Endodermal cell (in vitro differentiated cells): ENCODE measurements around the gene CACHD1. TPM values are rescaled to one million over a fixed set of nuclear protein-coding genes. Genes with fewer than 3 reads are reported as not detected.

Experiments used
- DNase-seq: peaks from one replicate; pipeline ENCODE4 v3.0.0-alpha.2; 2017
- H3K27ac ChIP-seq: 2 replicates; pipeline ENCODE4 v1.5.1; 2013; ENCODE audit warnings: mild to moderate bottlenecking, low read depth, low read length, moderate library complexity
- H3K27me3 ChIP-seq: 2 replicates; pipeline ENCODE4 v1.6.1; 2013; ENCODE audit warnings: mild to moderate bottlenecking, low read length, moderate library complexity; ENCODE audit not compliant: insufficient read depth, control insufficient read depth, poor library complexity, severe bottlenecking
- H3K36me3 ChIP-seq: 2 replicates; pipeline ENCODE4 v1.7.0; 2013; ENCODE audit warnings: mild to moderate bottlenecking, low read length, moderate library complexity; ENCODE audit not compliant: control insufficient read depth, insufficient read depth
- H3K4me1 ChIP-seq: one replicate; pipeline ENCODE4 v1.7.0; 2013; ENCODE audit warnings: low read length; ENCODE audit not compliant: control insufficient read depth, insufficient read depth
- H3K4me3 ChIP-seq: 2 replicates; pipeline ENCODE4 v1.5.1; 2013; ENCODE audit warnings: mild to moderate bottlenecking, low read length, moderate library complexity
- H3K9ac ChIP-seq: 2 replicates; pipeline ENCODE4 v1.6.1; 2013; ENCODE audit warnings: mild to moderate bottlenecking, low read length, moderate library complexity; ENCODE audit not compliant: poor library complexity, severe bottlenecking; ENCODE audit errors: extremely low read depth
- H3K9me3 ChIP-seq: 2 replicates; pipeline ENCODE4 v1.6.1; 2013; ENCODE audit warnings: mild to moderate bottlenecking, low read length, moderate library complexity; ENCODE audit not compliant: control insufficient read depth
- H3K27ac Mint-ChIP-seq: 2 replicates; pipeline ENCODE4 v1.8.0; 2020; ENCODE audit warnings: mixed read lengths
- H3K27me3 Mint-ChIP-seq: 2 replicates; pipeline ENCODE4 v1.8.0; 2021; ENCODE audit warnings: mild to moderate bottlenecking, mixed read lengths; ENCODE audit not compliant: insufficient read depth
- H3K36me3 Mint-ChIP-seq: 2 replicates; pipeline ENCODE4 v1.8.0; 2020; ENCODE audit warnings: low read depth, mixed read lengths
- H3K4me1 Mint-ChIP-seq: 2 replicates; pipeline ENCODE4 v1.8.0; 2020; ENCODE audit warnings: mixed read lengths
- H3K4me3 Mint-ChIP-seq: 2 replicates; pipeline ENCODE4 v1.8.0; 2020; ENCODE audit warnings: mild to moderate bottlenecking, moderate library complexity, mixed read lengths
- H3K9me3 Mint-ChIP-seq: 2 replicates; pipeline ENCODE4 v1.8.0; 2020; ENCODE audit warnings: mild to moderate bottlenecking, mixed read lengths
- CTCF ChIP-seq: fragments of 200-600 bp; sonication (generic); conservative IDR thresholded peaks from 2 replicates; pipeline ENCODE4 v1.5.0; 2021; ENCODE audit warnings: antibody characterized with exemption, mild to moderate bottlenecking
- WGBS, 2 experiments: methylation state at CpG; one replicate each; pipeline versions ENCODE4 v1.1.5 to v1.1.7; 2013; ENCODE audit warnings: missing lambda C conversion rate in 2 of 2, mixed read lengths in 1 of 2; ENCODE audit not compliant: insufficient coverage in 1 of 2, insufficient read length in 1 of 2; 5-methylcytosine and 5-hydroxymethylcytosine counted together
- total RNA-seq, 2 donors: library from RNA; stranded (reverse); fragmentation: NEBNext Ultra II Directional in 1 of 2; extraction: Animal tissue kit (Norgen Biotek cat#: 25700) in 1 of 2; gene quantifications; 2 replicates in 1 of 2; 3 replicates in 1 of 2; pipeline ENCODE4 v1.2.1, GENCODE V29; 2021

CACHD1 gene
- total RNA-seq, 2 donors from 2014 or later, result 29.2 to 40.7 TPM

DNA sequence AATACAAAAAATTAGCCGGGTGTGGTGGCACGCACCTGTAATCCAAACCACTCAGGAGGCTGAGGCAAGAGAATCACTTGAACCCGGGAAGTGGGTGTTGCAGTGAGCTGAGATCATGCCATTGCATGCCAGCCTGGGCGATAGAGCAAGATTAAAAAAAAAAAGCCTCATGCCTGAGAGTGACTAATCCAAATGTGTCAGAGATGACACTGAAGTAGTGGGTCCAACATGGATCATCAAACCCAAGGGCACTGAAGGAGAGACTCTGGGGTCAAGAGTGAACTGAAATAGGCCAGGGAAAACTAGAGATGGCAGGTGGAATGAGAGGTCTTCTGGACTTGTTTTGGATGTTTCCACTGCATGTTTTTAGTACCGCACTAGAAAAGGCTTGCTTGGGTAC, 10.2 kb upstream of the CACHD1 start:
- H3K4me1 ChIP-seq, result peaks cover 9% of the 10 kb centered on the region
- no peaks in the 10 kb centered on the region for H3K36me3 Mint-ChIP-seq
- no peak overlapping the region for H3K4me3 ChIP-seq
- no peaks in the 10 kb centered on the region for H3K9me3 ChIP-seq
- no peak for DNase-seq
- no peak for TF ChIP-seq CTCF
- peaks cover 65% of the 10 kb centered on the region for H3K27me3 ChIP-seq
- H3K27ac ChIP-seq, result no peak overlapping the region
- no peak overlapping the region for H3K9ac ChIP-seq
- no peaks in the 10 kb centered on the region for H3K9me3 Mint-ChIP-seq
- H3K27ac Mint-ChIP-seq, result no peak overlapping the region
- H3K4me1 Mint-ChIP-seq, result peaks cover 9% of the 10 kb centered on the region
- no peaks in the 10 kb centered on the region for H3K36me3 ChIP-seq
- 93 to 94% methylated on average over 4 to 5 of the region's 5 CpGs for WGBS, 2 experiments
- H3K4me3 Mint-ChIP-seq, result no peak overlapping the region
- H3K27me3 Mint-ChIP-seq, result peaks cover 65% of the 10 kb centered on the region

GRCh38 chr1:64466033-64466432, 3.9 kb upstream of the CACHD1 start:
- Histone ChIP-seq H3K4me1 (no peaks in the 10 kb centered on the region), H3K27me3 (peaks cover 59% of the 10 kb centered on the region), H3K27ac (no peak overlapping the region), H3K36me3 (no peaks in the 10 kb centered on the region), H3K9ac (no peak overlapping the region), H3K4me3 (no peak overlapping the region), H3K9me3 (no peaks in the 10 kb centered on the region)
- TF ChIP-seq CTCF, result no peak
- 91 to 92% methylated on average over 4 to 5 of the region's 7 CpGs for WGBS, 2 experiments
- Mint-ChIP-seq H3K27me3 (peaks cover 56% of the 10 kb centered on the region), H3K4me1 (peaks cover 13% of the 10 kb centered on the region), H3K9me3 (no peaks in the 10 kb centered on the region), H3K4me3 (no peak overlapping the region), H3K36me3 (no peaks in the 10 kb centered on the region), H3K27ac (no peak overlapping the region)
- no peak for DNase-seq

- Histone ChIP-seq H3K9me3 (no peaks in the 10 kb centered on the region), H3K36me3 (no peaks in the 10 kb centered on the region), H3K9ac (no peak overlapping the region), H3K4me1 (peaks cover 4% of the 10 kb centered on the region), H3K27me3 (peaks cover 40% of the 10 kb centered on the region), H3K4me3 (peak overlapping the region; percentile 83), H3K27ac (peak overlapping the region; percentile 45)
- DNase-seq, result peak; percentile 77
- peaks cover 28% of the 10 kb centered on the region for H3K4me1 Mint-ChIP-seq
- 18 to 43% methylated on average over 12 to 28 of the region's 28 CpGs for WGBS, 2 experiments
- TF ChIP-seq CTCF, result no peak
- no peak overlapping the region for H3K27ac Mint-ChIP-seq
- H3K9me3 Mint-ChIP-seq, result no peaks in the 10 kb centered on the region
- H3K4me3 Mint-ChIP-seq, result peak overlapping the region; percentile 93
- H3K27me3 Mint-ChIP-seq, result peaks cover 41% of the 10 kb centered on the region
- H3K36me3 Mint-ChIP-seq, result no peaks in the 10 kb centered on the region
Observed at GRCh38 chr1:64469116-64469976, 583 bp upstream of the CACHD1 start.
